H1 (cell line): ENCODE data around the gene VAMP3. TPM values are rescaled to one million over a fixed set of nuclear protein-coding genes. Genes with fewer than 3 reads are reported as not detected.

Source experiments
- CTCF ChIP-seq, 3 experiments: IDR thresholded peaks; 1 replicate in 2 of 3; 2 replicates in 1 of 3; pipeline versions ENCODE4 v1.5.1 to v1.6.1; 2011; ENCODE audit warnings: low read length in 3 of 3, mild to moderate bottlenecking in 3 of 3, inconsistent platforms in 2 of 3, low read depth in 1 of 3, moderate library complexity in 1 of 3; ENCODE audit not compliant: insufficient read depth in 1 of 3; ENCODE audit errors: control extremely low read depth in 1 of 3
- EZH2 ChIP-seq: fragments of 200-600 bp; sonication (generic); IDR thresholded peaks from 2 replicates; pipeline ENCODE4 v1.7.1; 2012; ENCODE audit warnings: low read depth, mild to moderate bottlenecking, moderate library complexity, low read length, inconsistent platforms; ENCODE audit not compliant: severe bottlenecking
- FOSL1 ChIP-seq: IDR thresholded peaks from 2 replicates; pipeline ENCODE4 v1.6.1; 2011; ENCODE audit warnings: mild to moderate bottlenecking, low read depth, low read length, moderate library complexity; ENCODE audit not compliant: insufficient read depth
- HDAC2 ChIP-seq, 2 experiments: fragments of 300-600 bp in 1 of 2; sonication (generic) in 1 of 2; IDR thresholded peaks; 2 replicates each; pipeline ENCODE4 v1.6.1; 2011 to 2012; ENCODE audit warnings: low read depth in 2 of 2, low read length in 2 of 2, mild to moderate bottlenecking in 2 of 2, moderate library complexity in 2 of 2, borderline replicate concordance in 1 of 2, inconsistent platforms in 1 of 2
- KDM1A ChIP-seq: fragments of 200-600, 300-600 bp; sonication (generic); IDR thresholded peaks from 2 replicates; pipeline ENCODE4 v1.7.1; 2016; ENCODE audit warnings: mild to moderate bottlenecking, low read length, borderline replicate concordance
- KDM4A ChIP-seq: IDR thresholded peaks from one replicate; pipeline ENCODE4 v1.7.1; 2012; ENCODE audit warnings: low read depth, mild to moderate bottlenecking, moderate library complexity, low read length, inconsistent platforms; ENCODE audit not compliant: severe bottlenecking
- POU5F1 ChIP-seq: IDR thresholded peaks from 2 replicates; pipeline ENCODE4 v1.6.1; 2011; ENCODE audit warnings: low read depth, mild to moderate bottlenecking, low read length, moderate library complexity
- RFX5 ChIP-seq: IDR thresholded peaks from 2 replicates; pipeline ENCODE4 v1.6.1; 2011; ENCODE audit warnings: low read depth, low read length, improper control_type of control experiment, borderline replicate concordance
- TAF1 ChIP-seq: IDR thresholded peaks from 2 replicates; pipeline ENCODE4 v1.6.1; 2011; ENCODE audit warnings: mild to moderate bottlenecking, low read depth, low read length
- TCF12 ChIP-seq: IDR thresholded peaks from 2 replicates; pipeline ENCODE4 v1.6.1; 2011; ENCODE audit warnings: low read depth, mild to moderate bottlenecking, low read length
- TEAD4 ChIP-seq: IDR thresholded peaks from 2 replicates; pipeline ENCODE4 v1.6.1; 2012; ENCODE audit warnings: low read depth, low read length, inconsistent platforms, mixed read lengths
- polyA plus RNA-seq, 7 experiments: library from polyadenylated mRNA; depleted of rRNA in 3 of 7; stranded (reverse) in 5 of 7; unstranded in 2 of 7; fragments of >200 nt in 5 of 7; fragments of 200-250 nt in 2 of 7; gene quantifications; 1 replicate in 5 of 7; 2 replicates in 1 of 7; 4 replicates in 1 of 7; pipeline versions ENCODE4 v1.2.1 to v1.2.3, GENCODE V29; 2011 to 2013; ENCODE audit warnings: missing spikeins in 2 of 7, mixed read lengths in 2 of 7
- total RNA-seq: library from RNA; stranded (reverse); fragmentation: NEBNext Ultra II Directional; extraction: Animal tissue kit (Norgen Biotek cat#: 25700); gene quantifications from 2 replicates; pipeline ENCODE4 v1.2.1, GENCODE V29; 2021

VAMP3 gene
- total and polyA plus RNA-seq, 2 of the 8 experiments (the other 6 are each of a cell fraction or from before 2014, with no cell fraction given) = 27.9 to 36.7 TPM

DNA sequence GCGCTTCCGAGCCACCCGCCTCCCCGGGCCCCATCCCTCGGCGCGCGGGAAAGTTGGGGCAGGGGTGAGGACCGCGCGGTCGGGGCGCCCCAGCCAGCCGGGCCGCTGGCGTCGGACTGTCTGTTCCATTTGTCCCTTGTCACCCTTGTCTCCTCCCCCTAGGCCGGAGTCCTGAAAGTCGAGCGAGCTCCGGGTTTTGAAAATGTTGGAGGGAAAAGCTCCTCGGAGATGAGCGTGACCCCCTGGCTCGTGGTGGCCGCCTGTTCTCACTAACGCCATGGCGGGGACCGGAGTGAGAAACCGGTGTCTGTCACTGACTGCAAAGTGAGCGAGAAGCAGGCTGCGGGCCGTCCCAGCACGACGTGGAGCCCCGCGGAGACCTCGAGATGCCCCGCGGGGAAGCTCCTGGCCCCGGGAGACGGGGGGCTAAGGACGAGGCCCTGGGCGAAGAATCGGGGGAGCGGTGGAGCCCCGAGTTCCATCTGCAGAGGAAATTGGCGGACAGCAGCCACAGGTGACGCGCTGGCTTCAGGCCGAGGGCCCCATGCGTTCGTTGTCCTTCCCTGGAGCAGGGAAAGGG, 13.5 kb downstream of the VAMP3 start (continued):
- TF ChIP-seq TCF12 (no peak), POU5F1 (no peak), EZH2 (no peak), KDM4A (peak; percentile 91), TAF1 (no peak), TEAD4 (no peak), HDAC2 (IDR thresholded peaks at IDR 0.05; ENCODE audit: borderline replicate concordance in 1 of 2, low read depth in 2 of 2, low read length in 2 of 2) (no peak), KDM1A (0 out of 2 replicates have a peak, but pooled peaks have one; percentile 19), FOSL1 (no peak), CTCF (IDR thresholded peaks at IDR 0.05; ENCODE audit: control extremely low read depth in 1 of 3, insufficient read depth in 1 of 3, low read depth in 1 of 3, low read length in 3 of 3) (no peak), RFX5 (no peak)
